ENCODE data around the gene ATP1A1. TPM values are rescaled to one million over a fixed set of nuclear protein-coding genes. Genes with fewer than 3 reads are reported as not detected.

Gene ATP1A1
- total RNA-seq, 2 experiments from 2014 or later = 203 to 204 TPM

GRCh38 chr1:116396769-116397168, 23.7 kb downstream of the ATP1A1 start:
- ATAC-seq (no peak), DNase-seq (no peak)
- peaks cover 22% of the 10 kb centered on the region for H3K4me1 Mint-ChIP-seq (ENCODE audit: low read depth)
- no peaks in the 10 kb centered on the region for H3K9me3 Mint-ChIP-seq (ENCODE audit: insufficient read depth)
- POLR2A ChIA-PET = interaction anchor here (0.9 kb wide), 1 partner anchor 21 kb away, joined by 3 read pairs; no protein-coding TSS in a partner anchor
- CTCF ChIA-PET = interaction anchor here (0.7 to 1.0 kb wide), 2 partner anchors 88 to 258 kb away, joined by 3 to 4 read pairs; no protein-coding TSS in a partner anchor
- no peaks in the 10 kb centered on the region for H3K27me3 Mint-ChIP-seq (ENCODE audit: low read depth)
- H3K4me3 Mint-ChIP-seq = no peak overlapping the region
- no peak overlapping the region for H3K27ac Mint-ChIP-seq
- peaks cover 86% of the 10 kb centered on the region for H3K36me3 Mint-ChIP-seq (ENCODE audit: low read depth)

- Mint-ChIP-seq H3K9me3 (ENCODE audit: insufficient read depth) (no peaks in the 10 kb centered on the region), H3K4me1 (ENCODE audit: low read depth) (peaks cover 25% of the 10 kb centered on the region), H3K4me3 (no peak overlapping the region), H3K27me3 (ENCODE audit: low read depth) (no peaks in the 10 kb centered on the region), H3K36me3 (ENCODE audit: low read depth) (peaks cover 86% of the 10 kb centered on the region), H3K27ac (no peak overlapping the region)
- CTCF ChIA-PET = interaction anchor here (0.7 kb wide), 1 partner anchor 87 kb away, joined by 3 read pairs; no protein-coding TSS in a partner anchor
- POLR2A ChIA-PET = interaction anchor here (0.8 to 0.9 kb wide), 2 partner anchors 21 kb away, joined by 3 to 5 read pairs; no protein-coding TSS in a partner anchor
- DNase-seq (no peak), ATAC-seq (no peak)
Measured at GRCh38 chr1:116397728-116398127, 24.7 kb downstream of the ATP1A1 start.

DNA sequence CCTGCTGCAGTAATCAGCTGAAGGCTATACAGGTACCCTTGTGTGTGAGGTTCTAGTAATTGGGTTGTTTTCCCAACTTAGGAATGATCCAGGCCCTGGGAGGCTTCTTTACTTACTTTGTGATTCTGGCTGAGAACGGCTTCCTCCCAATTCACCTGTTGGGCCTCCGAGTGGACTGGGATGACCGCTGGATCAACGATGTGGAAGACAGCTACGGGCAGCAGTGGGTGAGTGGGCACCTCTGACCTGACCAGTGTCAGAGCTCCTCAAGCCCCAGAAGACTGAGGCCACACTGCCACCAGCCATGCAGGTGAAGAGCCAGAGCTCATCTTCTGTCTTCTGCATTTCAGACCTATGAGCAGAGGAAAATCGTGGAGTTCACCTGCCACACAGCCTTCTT, 27.7 kb downstream of the ATP1A1 start:
- Mint-ChIP-seq H3K4me1 (ENCODE audit: low read depth) (peaks cover 23% of the 10 kb centered on the region), H3K4me3 (no peak overlapping the region), H3K27ac (peak overlapping the region; percentile 23), H3K27me3 (ENCODE audit: low read depth) (no peaks in the 10 kb centered on the region), H3K36me3 (ENCODE audit: low read depth) (peaks cover 93% of the 10 kb centered on the region), H3K9me3 (ENCODE audit: insufficient read depth) (no peaks in the 10 kb centered on the region)
- ChIA-PET POLR2A (interaction anchor here (0.6 to 1.8 kb wide), 2 partner anchors 13 to 18 kb away, joined by 3 to 4 read pairs; no protein-coding TSS in a partner anchor), CTCF (interaction anchor here (0.6 to 1.5 kb wide), 2 partner anchors 17 to 1277 kb away, joined by 3 to 6 read pairs; no protein-coding TSS in a partner anchor)
- ATAC-seq = no peak
- no peak for DNase-seq

DNA sequence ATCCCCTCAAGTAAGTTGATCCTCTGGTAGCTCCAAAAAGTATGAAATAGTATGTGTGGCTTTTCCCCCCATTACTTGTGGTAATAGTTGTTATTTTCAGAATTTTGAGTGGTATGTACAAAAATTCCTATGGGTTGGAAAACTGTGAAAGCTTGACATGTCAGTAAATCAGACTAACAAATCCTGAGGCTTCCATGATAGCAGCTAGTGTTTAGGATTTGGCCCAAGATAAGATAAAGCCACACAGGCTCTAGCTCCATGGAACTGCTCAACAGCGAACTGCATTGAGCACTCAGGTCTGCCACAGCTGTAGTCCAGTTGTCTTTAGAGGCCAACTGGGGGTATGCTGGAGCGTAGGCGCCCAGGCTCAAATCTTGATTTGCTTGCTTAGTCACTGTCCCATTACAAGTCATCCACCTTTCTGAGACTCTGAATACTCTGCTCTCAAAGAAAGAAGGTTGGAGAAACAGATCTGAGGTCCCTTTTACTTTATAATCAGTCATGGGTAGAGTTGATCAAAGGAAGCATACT, 28.7 kb downstream of the ATP1A1 start:
- DNase-seq (no peak), ATAC-seq (no peak)
- H3K4me1 Mint-ChIP-seq (ENCODE audit: low read depth) = peaks cover 23% of the 10 kb centered on the region
- peak overlapping the region; percentile 76 for H3K27ac Mint-ChIP-seq
- H3K9me3 Mint-ChIP-seq (ENCODE audit: insufficient read depth) = no peaks in the 10 kb centered on the region
- CTCF ChIA-PET = interaction anchor here (0.7 to 2.1 kb wide), 6 partner anchors 18 to 262 kb away, joined by 3 to 11 read pairs (median 6); no protein-coding TSS in a partner anchor
- peaks cover 92% of the 10 kb centered on the region for H3K36me3 Mint-ChIP-seq (ENCODE audit: low read depth)
- no peak overlapping the region for H3K4me3 Mint-ChIP-seq
- POLR2A ChIA-PET = interaction anchor here (1.0 to 1.8 kb wide), 6 partner anchors 9 to 28 kb away, joined by 3 to 8 read pairs (median 4); partner anchors contain the start of gene ATP1A1
- no peaks in the 10 kb centered on the region for H3K27me3 Mint-ChIP-seq (ENCODE audit: low read depth)

GRCh38 chr1:116402333-116402732, 29.3 kb downstream of the ATP1A1 start:
- Mint-ChIP-seq H3K4me3 (no peak overlapping the region), H3K27ac (peak overlapping the region; percentile 76), H3K27me3 (ENCODE audit: low read depth) (no peaks in the 10 kb centered on the region), H3K9me3 (ENCODE audit: insufficient read depth) (no peaks in the 10 kb centered on the region), H3K4me1 (ENCODE audit: low read depth) (peaks cover 23% of the 10 kb centered on the region), H3K36me3 (ENCODE audit: low read depth) (peaks cover 90% of the 10 kb centered on the region)
- ATAC-seq = peak; percentile 43
- peak; percentile 38 for DNase-seq
- CTCF ChIA-PET = interaction anchor here (0.7 to 2.1 kb wide), 9 partner anchors 9 to 263 kb away, joined by 3 to 11 read pairs (median 6); no protein-coding TSS in a partner anchor
- POLR2A ChIA-PET = interaction anchor here (0.7 to 1.6 kb wide), 7 partner anchors 8 to 29 kb away, joined by 3 to 8 read pairs (median 4); partner anchors contain the start of gene ATP1A1

DNA sequence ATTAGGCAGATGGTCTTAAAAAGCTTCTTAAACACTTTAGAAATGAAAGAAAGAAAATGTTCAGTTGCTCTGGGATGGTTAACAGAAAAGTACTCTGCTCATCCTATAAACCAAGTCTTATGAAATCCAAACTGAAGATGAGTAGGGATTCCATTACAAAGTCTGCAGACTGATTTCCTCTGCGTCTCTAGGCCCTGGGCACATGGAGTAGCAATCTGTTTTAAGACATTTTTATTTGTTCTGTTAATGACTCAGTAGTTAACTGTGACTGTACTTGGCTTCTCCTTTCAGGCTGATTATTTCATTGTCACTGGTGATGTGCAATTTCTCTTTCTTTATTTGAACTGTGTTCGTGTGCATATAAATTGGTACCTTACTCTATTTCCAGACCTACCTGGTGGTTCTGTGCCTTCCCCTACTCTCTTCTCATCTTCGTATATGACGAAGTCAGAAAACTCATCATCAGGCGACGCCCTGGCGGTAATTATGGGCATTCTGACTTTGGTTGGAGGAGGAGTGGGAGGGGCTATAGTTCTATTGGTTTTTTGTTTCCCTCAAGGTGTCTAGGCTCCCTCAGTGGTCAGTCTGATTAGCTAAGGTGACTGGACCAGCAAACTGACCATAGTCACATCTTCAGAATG, 30.6 kb downstream of the ATP1A1 start:
- Mint-ChIP-seq H3K4me3 (no peak overlapping the region), H3K36me3 (ENCODE audit: low read depth) (peaks cover 88% of the 10 kb centered on the region), H3K4me1 (ENCODE audit: low read depth) (peaks cover 23% of the 10 kb centered on the region), H3K9me3 (ENCODE audit: insufficient read depth) (no peaks in the 10 kb centered on the region), H3K27ac (no peak overlapping the region), H3K27me3 (ENCODE audit: low read depth) (no peaks in the 10 kb centered on the region)
- no peak for ATAC-seq
- ChIA-PET CTCF (interaction anchor here (1.8 to 2.1 kb wide), 2 partner anchors 96 to 264 kb away, joined by 9 to 11 read pairs; no protein-coding TSS in a partner anchor), POLR2A (no interaction called here)
- DNase-seq = no peak

- no peaks in the 10 kb centered on the region for H3K9me3 Mint-ChIP-seq (ENCODE audit: insufficient read depth)
- H3K4me1 Mint-ChIP-seq (ENCODE audit: low read depth) = peaks cover 23% of the 10 kb centered on the region
- DNase-seq (no peak), ATAC-seq (no peak)
- CTCF ChIA-PET = no interaction called here
- peaks cover 80% of the 10 kb centered on the region for H3K36me3 Mint-ChIP-seq (ENCODE audit: low read depth)
- H3K27ac Mint-ChIP-seq = no peak overlapping the region
- no peak overlapping the region for H3K4me3 Mint-ChIP-seq
- no peaks in the 10 kb centered on the region for H3K27me3 Mint-ChIP-seq (ENCODE audit: low read depth)
- POLR2A ChIA-PET = no interaction called here
Measured at GRCh38 chr1:116404699-116405098, 31.7 kb downstream of the ATP1A1 start.

DNA sequence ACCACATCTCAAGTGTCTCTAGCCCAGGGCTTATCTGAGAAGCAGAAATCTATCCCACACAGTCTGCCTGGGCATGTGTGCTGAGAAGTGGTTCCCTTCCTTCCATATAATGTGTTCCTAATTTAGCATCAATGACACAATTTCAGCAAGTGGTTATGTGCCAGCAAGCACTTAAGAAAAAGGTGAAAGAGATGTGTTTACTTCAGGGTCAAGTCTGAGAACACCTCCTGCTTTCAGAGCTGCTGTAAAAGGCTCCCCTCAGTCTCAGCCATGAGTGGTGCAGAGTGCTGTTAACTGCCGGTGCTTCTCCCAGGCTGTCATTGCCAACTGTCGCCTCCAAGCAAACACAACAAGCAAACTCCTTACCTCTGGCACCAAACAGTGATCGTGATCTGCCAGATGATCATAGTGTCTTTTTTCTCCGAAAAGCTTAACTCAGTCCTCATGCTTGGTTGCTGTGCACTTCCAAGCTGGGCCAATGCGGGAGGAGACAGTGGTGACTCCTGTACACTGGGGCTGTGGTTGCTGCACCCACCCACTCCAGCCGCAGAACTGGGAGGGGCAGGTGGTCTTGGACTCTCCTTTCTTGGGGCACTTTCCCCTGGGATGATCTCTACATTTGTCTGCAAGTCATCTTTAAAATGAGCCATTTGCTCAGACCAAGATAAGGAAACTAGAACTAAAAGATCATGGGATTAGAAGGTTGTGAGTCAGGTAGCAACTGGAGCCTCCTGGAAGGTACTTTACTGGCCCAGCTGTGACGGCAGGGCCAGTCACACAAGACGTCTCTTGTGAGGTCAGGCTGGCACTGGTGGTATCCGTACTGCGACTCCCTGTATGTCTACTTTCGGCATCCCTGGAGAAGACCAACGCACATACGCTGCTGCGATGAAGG, 32.4 kb downstream of the ATP1A1 start:
- ChIA-PET CTCF (interaction anchor here (0.7 to 1.6 kb wide), 2 partner anchors 11 to 13 kb away, joined by 3 read pairs; no protein-coding TSS in a partner anchor), POLR2A (interaction anchor here (0.8 kb wide), 1 partner anchor 13 kb away, joined by 4 read pairs; no protein-coding TSS in a partner anchor)
- peak; percentile 17 for ATAC-seq
- Mint-ChIP-seq H3K4me3 (no peak overlapping the region), H3K27ac (peak overlapping the region; percentile 48), H3K9me3 (ENCODE audit: insufficient read depth) (no peaks in the 10 kb centered on the region), H3K36me3 (ENCODE audit: low read depth) (peaks cover 72% of the 10 kb centered on the region), H3K4me1 (ENCODE audit: low read depth) (peaks cover 23% of the 10 kb centered on the region), H3K27me3 (ENCODE audit: low read depth) (no peaks in the 10 kb centered on the region)
- DNase-seq = no peak

DNA sequence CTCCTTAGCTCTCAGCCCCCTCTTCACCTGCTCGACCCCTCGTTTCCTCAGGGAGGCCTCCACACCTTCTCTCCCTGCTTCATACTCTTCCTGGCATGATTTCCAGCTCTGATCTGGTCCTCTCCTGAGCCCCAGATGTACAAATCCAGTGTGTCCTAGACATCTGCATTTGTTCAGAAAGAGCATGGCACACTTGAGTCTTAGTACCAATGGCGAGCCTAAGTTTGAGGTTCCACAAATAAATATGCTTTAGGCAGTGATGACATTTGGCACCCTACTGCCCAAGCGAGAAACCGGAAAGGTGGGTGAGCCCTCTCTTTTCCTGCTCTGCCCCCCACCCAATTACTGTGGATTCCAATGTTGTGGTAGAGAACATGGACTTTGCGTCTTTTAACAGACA, 34.0 kb downstream of the ATP1A1 start:
- Mint-ChIP-seq H3K36me3 (ENCODE audit: low read depth) (peaks cover 60% of the 10 kb centered on the region), H3K27ac (no peak overlapping the region), H3K4me3 (no peak overlapping the region), H3K9me3 (ENCODE audit: insufficient read depth) (no peaks in the 10 kb centered on the region), H3K4me1 (ENCODE audit: low read depth) (peaks cover 10% of the 10 kb centered on the region), H3K27me3 (ENCODE audit: low read depth) (no peaks in the 10 kb centered on the region)
- ATAC-seq = no peak
- ChIA-PET POLR2A (no interaction called here), CTCF (interaction anchor here (0.7 to 1.6 kb wide), 3 partner anchors 12 to 92 kb away, joined by 3 read pairs; no protein-coding TSS in a partner anchor)
- DNase-seq = no peak

- Mint-ChIP-seq H3K4me1 (ENCODE audit: low read depth) (peaks cover 5% of the 10 kb centered on the region), H3K27ac (no peak overlapping the region), H3K4me3 (no peak overlapping the region), H3K9me3 (ENCODE audit: insufficient read depth) (no peaks in the 10 kb centered on the region), H3K36me3 (ENCODE audit: low read depth) (peaks cover 48% of the 10 kb centered on the region), H3K27me3 (ENCODE audit: low read depth) (no peaks in the 10 kb centered on the region)
- ChIA-PET CTCF (interaction anchor here (1.1 kb wide), 1 partner anchor 91 kb away, joined by 3 read pairs; no protein-coding TSS in a partner anchor), POLR2A (no interaction called here)
- DNase-seq = no peak
- no peak for ATAC-seq
Measured at GRCh38 chr1:116408193-116408592, 35.1 kb downstream of the ATP1A1 start.

All from activated CD8-positive, alpha-beta T cell treated with anti-CD3 and anti-CD28 coated beads, Interleukin-2, amount 10 ng/mL, durations not matched to agents 7 days and 5 days (primary cell).